H1 (cell line): ENCODE measurements around the gene ARV1. TPM values are rescaled to one million over a fixed set of nuclear protein-coding genes. Genes with fewer than 3 reads are reported as not detected.

ENCODE experiments used
- CTCF ChIA-PET: fragments of 300-600 bp; sonication (Branson Sonifier 250); formaldehyde crosslinking; loops from one replicate; lab custom pipeline; 2021; ENCODE audit not compliant: partially characterized antibody; lab: Charles Lee
- POLR2A ChIA-PET: fragments of 300-600 bp; sonication (Branson Sonifier 250); formaldehyde crosslinking; loops from one replicate; lab custom pipeline; 2021; ENCODE audit warnings: inconsistent platforms; ENCODE audit not compliant: partially characterized antibody; lab: Charles Lee
- DNase-seq, 2 experiments: peaks; one replicate each; pipeline versions ENCODE4 v3.0.0 to v3.0.0-alpha.2; 2010 to 2022; ENCODE audit warnings: low spot score in 2 of 2, low read depth in 1 of 2, mixed read lengths in 1 of 2
- FAIRE-seq: peaks from 2 replicates; lab custom pipeline; 2011; peaks lifted over from hg19 to GRCh38; lab: Jason Lieb, UNC
- H2AFZ ChIP-seq: 2 replicates; pipeline ENCODE4 v1.8.1; 2012; ENCODE audit warnings: low read length, inconsistent platforms
- H2AK5ac ChIP-seq: 2 replicates; pipeline ENCODE4 v1.6.1; 2013; ENCODE audit warnings: low read depth, low read length
- H2BK120ac ChIP-seq: replicated peaks from 2 replicates; pipeline ENCODE3; 2013; ENCODE audit warnings: low read depth, low read length, inconsistent platforms
- H2BK12ac ChIP-seq: 2 replicates; pipeline ENCODE4 v1.6.1; 2013; ENCODE audit warnings: low read depth, low read length
- H2BK15ac ChIP-seq: 2 replicates; pipeline ENCODE4 v1.6.1; 2013; ENCODE audit warnings: low read length
- H2BK20ac ChIP-seq: 2 replicates; pipeline ENCODE4 v1.6.1; 2013; ENCODE audit warnings: low read length
- H2BK5ac ChIP-seq: 2 replicates; pipeline ENCODE4 v1.6.1; 2013; ENCODE audit warnings: low read depth, low read length
- H3K14ac ChIP-seq: 2 replicates; pipeline ENCODE4 v1.6.1; 2013; ENCODE audit warnings: inconsistent platforms; ENCODE audit not compliant: insufficient read length
- H3K18ac ChIP-seq: 2 replicates; pipeline ENCODE4 v1.6.1; 2013; ENCODE audit warnings: low read length; ENCODE audit errors: extremely low read depth
- H3K23ac ChIP-seq: 2 replicates; pipeline ENCODE4 v1.6.1; 2013; ENCODE audit warnings: inconsistent platforms; ENCODE audit not compliant: insufficient read length
- H3K23me2 ChIP-seq: 2 replicates; pipeline ENCODE4 v1.6.1; 2013; ENCODE audit warnings: low read depth, low read length
- H3K27ac ChIP-seq: 2 replicates; pipeline ENCODE4 v1.6.1; 2011; ENCODE audit warnings: low read depth, low read length, inconsistent platforms
- H3K27me3 ChIP-seq, 4 experiments: replicated peaks in 1 of 4; 1 replicate in 1 of 4; 2 replicates in 3 of 4; pipeline versions ENCODE4 v1.6.1 to v1.8.1; 2011 to 2013; ENCODE audit warnings: low read length in 3 of 4, mild to moderate bottlenecking in 3 of 4, inconsistent platforms in 2 of 4, mixed read lengths in 2 of 4, moderate library complexity in 1 of 4; ENCODE audit not compliant: control insufficient read depth in 3 of 4, insufficient read depth in 3 of 4; ENCODE audit errors: extremely low read depth in 1 of 4
- H3K36me3 ChIP-seq, 4 experiments: 2 replicates each; pipeline versions ENCODE4 v1.6.1 to v1.8.1; 2011 to 2013; ENCODE audit warnings: mild to moderate bottlenecking in 4 of 4, low read length in 3 of 4, moderate library complexity in 2 of 4, control low read depth in 1 of 4, inconsistent platforms in 1 of 4; ENCODE audit not compliant: insufficient read depth in 4 of 4, control insufficient read depth in 2 of 4
- H3K4ac ChIP-seq: replicated peaks from 2 replicates; pipeline ENCODE3; 2013; ENCODE audit warnings: low read length, low read depth, mixed read lengths, inconsistent platforms; ENCODE audit not compliant: insufficient read length
- H3K4me1 ChIP-seq, 4 experiments: replicated peaks in 1 of 4; 1 replicate in 1 of 4; 2 replicates in 3 of 4; pipeline versions ENCODE4 v1.6.1 to v1.8.1; 2011 to 2013; ENCODE audit warnings: low read length in 3 of 4, inconsistent platforms in 2 of 4, mixed read lengths in 1 of 4; ENCODE audit not compliant: insufficient read depth in 4 of 4, control insufficient read depth in 3 of 4
- H3K4me2 ChIP-seq, 2 experiments: 2 replicates each; pipeline versions ENCODE4 v1.6.1 to v1.8.1; 2011 to 2013; ENCODE audit warnings: low read depth in 2 of 2, low read length in 2 of 2, control low read depth in 1 of 2, inconsistent platforms in 1 of 2, mild to moderate bottlenecking in 1 of 2; ENCODE audit not compliant: insufficient read depth in 1 of 2
- H3K4me3 ChIP-seq, 4 experiments: fragments of 200-600, 300-600 bp in 1 of 4; sonication (generic), shearing (Covaris generic), sonication (Bioruptor Twin) in 1 of 4; 2 replicates each; pipeline versions ENCODE4 v1.5.1 to v1.8.1; 2011 to 2016; ENCODE audit warnings: low read length in 4 of 4, low read depth in 3 of 4, control low read depth in 2 of 4, inconsistent platforms in 2 of 4, mild to moderate bottlenecking in 2 of 4, mixed read lengths in 1 of 4, moderate library complexity in 1 of 4; ENCODE audit not compliant: insufficient read depth in 2 of 4; ENCODE audit errors: extremely low read depth in 1 of 4
- H3K56ac ChIP-seq: replicated peaks from 2 replicates; pipeline ENCODE3; 2013; ENCODE audit warnings: low read depth, mild to moderate bottlenecking, mixed read lengths, low read length, inconsistent platforms; ENCODE audit not compliant: insufficient read length
- H3K79me1 ChIP-seq: 2 replicates; pipeline ENCODE4 v1.6.1; 2013; ENCODE audit warnings: low read depth, low read length, control low read depth
- H3K79me2 ChIP-seq, 2 experiments: 2 replicates each; pipeline versions ENCODE4 v1.6.1 to v1.8.1; 2012 to 2013; ENCODE audit warnings: low read length in 2 of 2, mild to moderate bottlenecking in 2 of 2, inconsistent platforms in 1 of 2; ENCODE audit not compliant: insufficient read depth in 2 of 2, control insufficient read depth in 1 of 2
- H3K9ac ChIP-seq, 4 experiments: replicated peaks in 1 of 4; 1 replicate in 1 of 4; 2 replicates in 3 of 4; pipeline versions ENCODE4 v1.6.1 to v1.8.1; 2011 to 2013; ENCODE audit warnings: low read depth in 3 of 4, low read length in 3 of 4, control low read depth in 2 of 4, mild to moderate bottlenecking in 2 of 4, moderate library complexity in 2 of 4, inconsistent platforms in 1 of 4; ENCODE audit errors: extremely low read depth in 1 of 4
- H3K9me3 ChIP-seq, 2 experiments: 2 replicates each; pipeline versions ENCODE4 v1.6.1 to v1.8.1; 2012 to 2013; ENCODE audit warnings: mild to moderate bottlenecking in 2 of 2, moderate library complexity in 2 of 2, control low read depth in 1 of 2, inconsistent platforms in 1 of 2, low read depth in 1 of 2, low read length in 1 of 2, mixed read lengths in 1 of 2; ENCODE audit not compliant: insufficient read depth in 2 of 2
- H4K20me1 ChIP-seq, 2 experiments: replicated peaks in 1 of 2; 2 replicates each; pipeline versions ENCODE3 to v1.8.1; 2011 to 2013; ENCODE audit warnings: inconsistent platforms in 2 of 2, low read length in 2 of 2, mild to moderate bottlenecking in 1 of 2; ENCODE audit not compliant: insufficient read depth in 2 of 2, control insufficient read depth in 1 of 2
- H4K5ac ChIP-seq: 2 replicates; pipeline ENCODE4 v1.6.1; 2013; ENCODE audit warnings: low read length, low read depth, mixed read lengths, inconsistent platforms; ENCODE audit not compliant: insufficient read length
- H4K8ac ChIP-seq: 2 replicates; pipeline ENCODE4 v1.8.0; 2013; ENCODE audit warnings: mild to moderate bottlenecking, moderate library complexity, low read length, inconsistent platforms; ENCODE audit not compliant: insufficient read depth; ENCODE audit errors: extremely low read depth
- H4K91ac ChIP-seq: replicated peaks from 2 replicates; pipeline ENCODE3; 2013; ENCODE audit warnings: low read length, mixed read lengths, inconsistent platforms; ENCODE audit not compliant: insufficient read length
- BRCA1 ChIP-seq: IDR thresholded peaks from 2 replicates; pipeline ENCODE4 v1.6.1; 2012; ENCODE audit warnings: low read depth, low read length, improper control_type of control experiment
- CHD1 ChIP-seq: IDR thresholded peaks from 2 replicates; pipeline ENCODE4 v1.6.1; 2012; ENCODE audit warnings: low read depth, low read length, improper control_type of control experiment
- CHD2 ChIP-seq: IDR thresholded peaks from 2 replicates; pipeline ENCODE4 v1.6.1; 2012; ENCODE audit warnings: low read length, improper control_type of control experiment
- CTBP2 ChIP-seq: IDR thresholded peaks from 2 replicates; pipeline ENCODE4 v1.7.0; 2011; ENCODE audit warnings: borderline replicate concordance, mild to moderate bottlenecking, moderate library complexity, mixed read lengths, low read length; ENCODE audit not compliant: insufficient read depth, insufficient read length
- E2F6 ChIP-seq: IDR thresholded peaks from 2 replicates; pipeline ENCODE4 v1.6.1; 2012; ENCODE audit warnings: inconsistent platforms
- HDAC6 ChIP-seq: IDR thresholded peaks from one replicate; pipeline ENCODE4 v1.7.1; 2012; ENCODE audit warnings: low read depth, mild to moderate bottlenecking, inconsistent platforms, low read length, moderate library complexity
- JUN ChIP-seq: IDR thresholded peaks from 2 replicates; pipeline ENCODE4 v1.6.1; 2011; ENCODE audit warnings: low read depth, mild to moderate bottlenecking, improper control_type of control experiment, low read length
- JUND ChIP-seq: IDR thresholded peaks from 2 replicates; pipeline ENCODE4 v1.6.1; 2011; ENCODE audit warnings: mild to moderate bottlenecking, improper control_type of control experiment, low read length
- NANOG ChIP-seq: IDR thresholded peaks from 2 replicates; pipeline ENCODE4 v1.6.1; 2011; ENCODE audit warnings: low read length, low read depth, mild to moderate bottlenecking, inconsistent platforms; ENCODE audit not compliant: insufficient read depth, poor library complexity, severe bottlenecking
- POLR2AphosphoS5 ChIP-seq: IDR thresholded peaks from 2 replicates; pipeline ENCODE4 v1.6.1; 2011; ENCODE audit warnings: low read depth, low read length
- SP4 ChIP-seq: IDR thresholded peaks from 2 replicates; pipeline ENCODE4 v1.6.1; 2012; ENCODE audit warnings: low read length, inconsistent platforms
- TAF1 ChIP-seq: IDR thresholded peaks from 2 replicates; pipeline ENCODE4 v1.6.1; 2011; ENCODE audit warnings: mild to moderate bottlenecking, low read depth, low read length
- YY1 ChIP-seq: IDR thresholded peaks from 2 replicates; pipeline ENCODE4 v1.6.1; 2011; ENCODE audit warnings: low read depth, mild to moderate bottlenecking, low read length
- ZNF274 ChIP-seq: IDR thresholded peaks from 2 replicates; pipeline ENCODE4 v1.7.0; 2012; ENCODE audit warnings: low read length, borderline replicate concordance; ENCODE audit errors: extremely low read depth
- WGBS, 2 experiments: shearing (Covaris generic) in 1 of 2; methylation state at CpG; one replicate each; pipeline versions ENCODE4 v1.1.6 to v1.1.7; 2013 to 2015; ENCODE audit warnings: low lambda C conversion rate in 2 of 2, mixed read lengths in 2 of 2, inconsistent platforms in 1 of 2, low coverage in 1 of 2, missing lambda C conversion rate in 1 of 2; ENCODE audit not compliant: insufficient replicate concordance in 2 of 2, insufficient coverage in 1 of 2, insufficient read length in 1 of 2; ENCODE audit errors: extremely low coverage in 1 of 2, missing lambda C conversion rate in 1 of 2; 5-methylcytosine and 5-hydroxymethylcytosine counted together
- polyA plus RNA-seq, 7 experiments: library from polyadenylated mRNA; depleted of rRNA in 3 of 7; stranded (reverse) in 5 of 7; unstranded in 2 of 7; fragments of >200 nt in 5 of 7; fragments of 200-250 nt in 2 of 7; gene quantifications; 1 replicate in 5 of 7; 2 replicates in 1 of 7; 4 replicates in 1 of 7; pipeline versions ENCODE4 v1.2.1 to v1.2.3, GENCODE V29; 2011 to 2013; ENCODE audit warnings: missing spikeins in 2 of 7, mixed read lengths in 2 of 7
- total RNA-seq: library from RNA; stranded (reverse); fragmentation: NEBNext Ultra II Directional; extraction: Animal tissue kit (Norgen Biotek cat#: 25700); gene quantifications from 2 replicates; pipeline ENCODE4 v1.2.1, GENCODE V29; 2021

Gene ARV1
- total and polyA plus RNA-seq, 2 of the 8 experiments (the other 6 are each of a cell fraction or from before 2014, with no cell fraction given): 13.1 to 13.4 TPM

- CTCF ChIA-PET: interaction anchor here (1.2 to 1.6 kb wide), 3 partner anchors 9 to 274 kb away, joined by 3 to 4 read pairs (median 3); no protein-coding TSS in a partner anchor
- Histone ChIP-seq H3K27ac (no peak overlapping the region), H3K23ac (no peak overlapping the region)
Measured at GRCh38 chr1:230935852-230936251, 43.0 kb upstream of the ARV1 start.

More at GRCh38 chr1:230935852-230936251, 43.0 kb upstream of the ARV1 start:
- no peaks in the 10 kb centered on the region for H3K79me2 ChIP-seq
- DNase-seq (no peak), FAIRE-seq (no peak)
- H2AK5ac ChIP-seq: no peak overlapping the region
- no peak overlapping the region for H3K56ac ChIP-seq
- no peak overlapping the region for H3K4me3 ChIP-seq
- H3K9ac ChIP-seq: no peak overlapping the region
- no peak overlapping the region for H4K5ac ChIP-seq
- H3K9me3 ChIP-seq: no peaks in the 10 kb centered on the region
- WGBS, 2 experiments: 90% methylated on average over 6 of the region's 6 CpGs; no CpG with 5 or more reads in 1 of the 2 experiments
- H2AFZ ChIP-seq: no peak overlapping the region
- H2BK12ac ChIP-seq: no peak overlapping the region
- H3K4me2 ChIP-seq: no peak overlapping the region
- H3K14ac ChIP-seq: no peak overlapping the region
- no peak overlapping the region for H2BK15ac ChIP-seq
- POLR2A ChIA-PET: no interaction called here
- peaks cover 0 to 2% (median 0%) of the 10 kb centered on the region in 4 experiments; a peak in 1 of 8 replicates for H3K36me3 ChIP-seq
- no peak overlapping the region for H2BK20ac ChIP-seq
- H4K20me1 ChIP-seq: no peaks in the 10 kb centered on the region
- H2BK120ac ChIP-seq: no peak overlapping the region
- H3K4ac ChIP-seq: no peak overlapping the region
- TF ChIP-seq POLR2AphosphoS5: no peak
- TF ChIP-seq HDAC6: no peak
- no peak for TF ChIP-seq CHD1
- no peak for TF ChIP-seq SP4
- no peak for TF ChIP-seq YY1
- no peak for TF ChIP-seq E2F6
- no peak for TF ChIP-seq BRCA1
- no peak for TF ChIP-seq CHD2
- TF ChIP-seq TAF1: no peak
- no peak for TF ChIP-seq NANOG
- no peak for TF ChIP-seq JUN
- TF ChIP-seq CTBP2: no peak
- TF ChIP-seq ZNF274: no peak
- no peak for TF ChIP-seq JUND
- no peaks in the 10 kb centered on the region; a peak in 1 of 7 replicates for H3K27me3 ChIP-seq
- no peak overlapping the region for H3K18ac ChIP-seq
- H3K4me1 ChIP-seq: no peaks in the 10 kb centered on the region
- no peak overlapping the region for H2BK5ac ChIP-seq
- H4K91ac ChIP-seq: no peak overlapping the region
- H3K79me1 ChIP-seq: no peaks in the 10 kb centered on the region
- H4K8ac ChIP-seq: no peak overlapping the region
- H3K23me2 ChIP-seq: no peaks in the 10 kb centered on the region
